Fibroblast of upper back skin (primary cell): ENCODE measurements around the gene SUSD4.

Source experiments
- DNase-seq: peaks from one replicate; pipeline ENCODE4 v3.0.0-alpha.2; 2013

Gene SUSD4

GRCh38 chr1:223248001-223248769 is 115.8 kb downstream of the SUSD4 start:
- DNase-seq, result no peak

DNA sequence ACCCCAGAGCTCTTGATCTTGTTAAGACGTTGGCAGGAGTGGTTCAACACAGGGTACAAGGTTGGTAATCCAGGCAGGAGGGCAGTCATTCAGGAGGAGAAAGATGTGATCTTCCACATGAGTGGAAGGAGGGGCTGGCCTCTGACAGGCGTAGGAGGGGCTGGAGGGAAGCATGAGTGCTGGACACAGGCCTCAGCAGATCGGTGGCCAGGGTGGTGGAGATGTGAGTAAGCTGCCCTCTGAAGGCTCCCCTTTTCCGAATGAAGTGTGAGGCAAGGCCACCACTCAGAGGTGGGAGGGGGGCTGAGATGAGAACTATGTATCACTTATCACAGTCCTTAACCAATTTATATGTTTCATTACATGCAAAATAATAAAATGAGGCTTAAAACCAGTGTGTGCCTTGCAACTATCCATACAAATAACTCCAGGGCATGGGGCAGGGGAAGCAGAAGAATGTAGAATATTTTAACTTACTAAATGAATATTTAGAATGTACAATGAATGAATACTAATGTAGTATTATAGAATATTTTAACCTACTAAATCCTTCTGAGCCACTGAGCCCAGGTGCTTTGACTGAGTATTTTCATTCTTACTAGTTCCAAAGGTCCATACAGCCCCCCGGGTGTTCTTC is 117.4 kb downstream of the SUSD4 start:
- DNase-seq, result no peak

GRCh38 chr1:223245983-223246382 is 118.0 kb downstream of the SUSD4 start:
- no peak for DNase-seq

GRCh38 chr1:223245411-223245810 is 118.6 kb downstream of the SUSD4 start:
- DNase-seq, result no peak

- peak; percentile 28 for DNase-seq
Observed at GRCh38 chr1:223244366-223245103, 119.4 kb downstream of the SUSD4 start.

GRCh38 chr1:223243441-223244050 is 120.4 kb downstream of the SUSD4 start:
- no peak for DNase-seq

GRCh38 chr1:223242971-223243370 is 121.0 kb downstream of the SUSD4 start:
- no peak for DNase-seq

DNA sequence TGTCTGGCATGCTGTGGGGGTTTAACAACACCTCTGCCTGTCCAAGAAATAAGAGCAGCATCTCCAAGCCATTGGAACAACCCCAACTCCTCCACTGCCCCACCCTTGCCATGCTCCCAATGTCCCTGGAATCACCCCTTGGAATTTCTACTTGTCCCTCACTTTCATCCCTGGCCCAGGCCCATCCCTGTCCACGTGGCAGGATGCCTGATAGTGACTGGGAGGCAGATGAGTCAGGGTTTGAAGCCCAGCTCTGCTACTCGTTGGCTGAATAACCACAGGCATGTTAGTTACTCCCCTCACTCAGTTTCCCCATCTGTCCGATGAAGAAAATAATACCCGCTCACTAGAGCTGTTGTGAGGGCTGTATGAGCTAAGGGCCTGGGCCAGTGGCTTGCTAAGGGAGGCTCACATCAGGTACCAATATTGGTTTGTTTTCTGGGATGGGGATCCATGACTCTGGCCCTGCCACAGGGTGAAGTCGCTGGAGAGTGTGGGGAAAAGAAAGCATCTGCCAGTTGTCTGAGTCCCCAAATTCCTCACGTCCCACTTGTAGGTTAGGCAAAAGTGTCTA is 121.5 kb downstream of the SUSD4 start:
- peak; percentile 44 for DNase-seq

DNA sequence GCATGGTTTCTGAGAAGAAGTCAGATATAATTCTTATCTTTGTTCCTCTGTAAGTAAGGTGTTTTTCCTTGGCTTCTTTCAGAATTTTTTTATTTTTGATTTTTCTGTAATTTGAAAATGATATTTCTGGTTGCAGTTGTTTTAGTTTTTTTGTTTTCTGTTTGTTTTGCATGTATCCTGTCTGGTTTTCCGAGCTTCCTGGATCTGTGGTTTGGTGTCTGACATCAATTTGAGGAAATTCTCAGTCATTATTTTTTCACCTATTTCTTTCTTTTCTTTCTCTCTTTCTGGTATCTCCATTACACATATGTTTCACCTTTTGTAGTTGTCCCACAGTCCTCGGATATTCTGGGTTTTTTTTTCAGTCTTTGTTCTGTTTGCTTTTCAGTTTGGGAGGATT is 123.9 kb downstream of the SUSD4 start:
- DNase-seq, result no peak

DNA sequence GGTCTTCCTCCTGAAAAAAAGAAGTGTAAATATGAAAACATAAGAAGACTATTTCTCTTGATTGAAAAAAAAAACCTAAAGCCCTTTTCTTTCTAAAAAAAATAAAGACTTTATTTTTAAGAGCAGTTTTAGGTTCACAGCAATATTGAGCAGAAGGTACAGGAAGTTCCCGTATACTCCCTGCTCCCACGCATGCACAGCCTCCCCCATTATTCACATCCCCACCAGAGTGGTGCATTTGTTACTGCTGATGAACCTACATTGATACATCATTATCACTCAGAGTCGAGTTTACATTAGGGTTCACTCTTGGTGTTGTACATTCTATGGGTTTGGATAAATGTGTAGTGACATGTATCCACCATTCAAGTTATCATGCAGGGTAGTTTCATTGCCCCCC is 128.9 kb downstream of the SUSD4 start:
- no peak for DNase-seq

DNA sequence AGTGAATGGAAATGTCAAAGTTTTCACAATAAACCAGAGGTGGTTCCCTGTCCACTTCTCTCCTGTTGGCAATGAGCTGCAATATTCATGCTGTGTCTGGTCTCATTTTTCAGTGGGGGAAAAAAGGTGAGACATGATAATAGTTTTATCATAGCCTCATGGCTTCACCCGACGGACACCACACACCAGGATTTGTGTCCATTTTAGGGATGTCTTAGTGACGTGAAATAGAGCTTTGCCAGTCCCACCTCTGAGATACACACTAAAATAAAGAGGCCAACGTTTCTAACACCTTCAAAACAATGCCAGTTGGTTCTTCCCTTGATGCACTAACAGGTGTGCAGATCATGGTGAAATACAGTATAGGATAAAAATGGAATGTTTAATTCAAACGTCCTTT is 129.4 kb downstream of the SUSD4 start:
- DNase-seq, result no peak

- no peak for DNase-seq
Observed at GRCh38 chr1:223234170-223234514, 129.8 kb downstream of the SUSD4 start.

DNA sequence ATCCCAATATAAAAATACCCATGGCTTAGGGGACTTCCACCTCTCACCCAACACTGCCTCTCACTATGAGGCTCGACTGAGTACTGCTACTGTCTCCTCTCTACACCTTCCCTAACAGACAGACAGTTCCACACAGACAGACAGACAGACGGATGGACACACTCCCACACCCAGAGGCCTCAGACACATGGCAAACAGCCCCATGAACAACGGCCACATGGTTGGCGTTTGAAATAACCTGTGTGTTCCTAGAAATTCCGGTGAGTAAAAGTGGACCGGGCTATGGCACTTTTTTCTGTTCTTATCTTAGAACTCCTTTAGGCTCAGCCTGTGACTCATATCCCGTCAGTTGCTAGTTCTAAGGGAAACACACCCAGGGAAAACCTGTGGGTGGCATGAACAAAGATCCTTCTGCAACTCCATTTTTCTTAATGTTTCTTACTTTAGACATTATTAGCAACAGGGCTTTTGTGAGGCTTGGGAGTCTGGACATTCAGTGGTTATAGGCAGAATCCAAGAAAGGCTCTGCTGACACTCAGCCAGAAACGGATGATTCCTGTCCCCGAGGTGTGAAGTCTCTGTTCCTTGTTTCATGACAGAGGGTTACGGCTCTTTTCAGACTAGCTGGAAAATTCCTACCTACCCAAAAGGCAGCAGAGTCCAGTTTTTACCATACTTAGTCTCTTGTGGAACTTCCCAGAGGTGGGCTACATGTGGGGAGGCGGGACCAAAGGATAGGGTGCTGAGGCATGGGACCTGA is 130.4 kb downstream of the SUSD4 start:
- peak; percentile 76 for DNase-seq

DNA sequence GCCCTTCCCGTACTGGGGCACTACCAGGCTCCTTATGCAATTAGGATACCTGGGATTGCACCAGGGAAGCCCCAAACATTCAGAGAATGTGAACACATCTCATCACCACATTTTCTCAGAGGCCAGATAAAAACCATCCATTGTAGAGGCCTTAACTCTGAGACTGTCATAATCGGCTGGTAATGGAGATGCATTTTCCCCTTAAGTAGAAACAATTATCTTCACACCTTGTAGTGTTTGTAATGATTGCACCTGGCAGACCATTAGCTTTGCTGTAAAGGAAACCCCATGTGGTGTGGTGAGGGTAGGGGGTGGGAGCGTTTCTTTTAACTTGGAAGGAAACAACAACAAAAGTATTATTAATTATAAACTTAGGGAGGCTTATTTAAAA is 131.0 kb downstream of the SUSD4 start:
- no peak for DNase-seq

DNA sequence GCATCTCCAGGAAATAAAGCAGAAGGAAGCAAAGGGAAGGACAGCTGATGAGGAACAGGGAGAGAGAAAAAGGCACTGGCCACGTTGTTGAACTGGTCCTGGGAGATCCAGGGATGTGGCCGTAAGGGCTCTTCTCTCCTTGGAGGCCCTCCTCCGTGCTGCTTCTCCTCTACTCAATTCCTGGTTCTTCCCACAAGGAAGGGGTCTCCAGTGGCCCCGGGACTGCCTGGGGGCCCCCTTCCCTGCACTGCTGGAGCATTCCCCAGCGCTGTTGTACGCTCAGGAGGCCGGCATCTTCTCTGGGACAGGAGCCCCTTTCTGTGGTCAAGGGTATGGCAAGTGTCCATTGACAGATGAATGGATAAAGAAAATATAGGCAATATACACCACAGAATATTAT is 132.4 kb downstream of the SUSD4 start:
- DNase-seq, result no peak

DNA sequence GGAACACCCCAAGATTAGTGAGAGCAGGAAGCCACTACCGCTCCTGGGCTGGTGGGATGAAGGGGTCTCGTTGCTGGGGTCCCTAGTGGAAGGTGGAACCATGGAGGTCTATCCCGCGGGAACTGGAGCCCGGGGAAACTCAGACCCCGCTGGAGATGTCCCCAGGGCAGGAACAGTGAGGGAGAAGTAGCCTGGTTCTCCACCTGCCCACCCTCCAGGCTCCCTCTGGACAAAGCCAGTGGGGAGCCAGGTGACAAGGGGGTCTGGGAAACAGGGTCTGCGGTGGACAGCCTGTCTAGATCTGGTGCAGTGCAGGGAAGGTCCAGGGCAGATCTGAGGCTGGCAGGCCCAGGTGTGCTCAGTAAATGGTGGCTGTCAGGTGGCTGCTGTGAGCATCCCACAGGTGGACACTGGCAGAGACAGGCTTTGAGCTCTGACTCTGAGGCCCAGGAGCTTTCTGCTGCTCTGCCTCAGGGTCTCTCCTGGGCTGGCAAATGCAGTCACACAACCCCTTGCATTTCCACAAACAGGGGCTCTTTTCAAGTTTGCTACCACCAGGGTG is 132.9 kb downstream of the SUSD4 start:
- no peak for DNase-seq

DNA sequence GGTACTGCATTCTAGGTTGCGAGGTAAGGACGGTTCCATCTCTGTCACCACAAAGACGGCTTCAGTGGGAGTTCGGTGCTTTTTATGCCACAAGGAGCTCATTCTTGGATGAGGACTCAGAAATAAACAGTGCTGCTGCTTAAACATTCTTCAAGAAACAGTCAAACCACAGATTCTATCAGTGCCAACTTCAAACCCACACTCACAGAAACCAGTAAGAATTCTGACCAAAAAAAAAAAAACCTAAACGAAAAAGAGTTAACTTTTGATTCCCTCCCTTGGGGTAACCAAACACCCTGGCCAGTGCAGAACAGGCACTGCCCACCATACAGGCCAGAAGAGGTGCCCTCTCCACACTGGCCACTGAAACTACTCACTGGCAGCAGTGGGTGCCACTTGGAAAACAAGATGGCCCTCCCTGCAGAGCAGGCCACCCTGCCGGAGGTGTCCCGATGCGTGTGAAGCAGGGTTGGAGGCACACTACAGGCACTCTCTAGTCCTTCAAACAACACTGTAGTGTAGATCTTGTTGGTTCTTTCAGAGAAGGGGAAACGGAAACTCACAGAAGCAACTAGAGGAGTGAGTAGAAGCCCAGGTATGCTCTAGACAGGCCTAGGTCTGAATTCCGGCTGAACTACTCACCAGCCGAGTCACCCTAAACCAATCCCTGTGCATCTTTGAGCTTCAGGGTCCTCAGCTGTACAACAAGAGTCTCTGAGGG is 133.7 kb downstream of the SUSD4 start:
- DNase-seq, result peak; percentile 94

- DNase-seq, result no peak
Observed at GRCh38 chr1:223229756-223230155, 134.2 kb downstream of the SUSD4 start.

DNA sequence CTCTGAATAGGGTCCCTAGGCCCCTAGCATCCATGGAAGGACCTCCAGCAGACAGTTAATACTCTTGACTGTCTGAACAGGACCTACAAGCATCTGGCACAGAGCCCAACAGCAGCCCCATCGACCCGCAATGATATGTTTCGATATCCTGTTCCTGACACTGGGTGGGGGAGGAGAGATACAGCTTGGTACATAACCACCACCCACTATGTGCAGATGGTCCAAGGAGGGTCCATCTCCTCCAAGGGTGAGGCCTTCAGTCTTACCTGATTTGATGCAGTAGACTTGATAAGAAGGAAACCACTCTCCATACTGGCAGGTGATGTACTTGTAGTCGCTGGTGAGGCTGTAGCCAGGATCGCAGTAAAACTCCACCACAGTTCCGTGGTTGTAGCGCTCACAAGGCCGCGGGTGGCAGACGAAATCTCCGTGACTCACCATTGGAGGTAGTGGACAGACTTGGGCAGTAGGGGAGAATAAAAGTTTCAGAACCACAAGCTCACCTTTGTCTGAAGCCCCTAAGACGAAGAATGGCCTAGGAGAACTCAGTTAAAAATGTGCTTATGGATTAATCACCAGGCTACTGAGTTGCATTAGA is 134.9 kb downstream of the SUSD4 start:
- no peak for DNase-seq

GRCh38 chr1:223228201-223228600 is 135.8 kb downstream of the SUSD4 start:
- DNase-seq, result no peak
